Endothelial cell of umbilical vein (primary cell): Measurements from ENCODE around the gene RASA2.

Experiments used
- CTCF ChIP-seq, 2 donors: IDR thresholded peaks; 1 replicate in 1 of 2; 2 replicates in 1 of 2; pipeline ENCODE4 v1.5.1; 2011; ENCODE audit warnings: low read length in 2 of 2, mild to moderate bottlenecking in 2 of 2, moderate library complexity in 2 of 2, control low read depth in 1 of 2, inconsistent platforms in 1 of 2, low read depth in 1 of 2; ENCODE audit not compliant: insufficient read depth in 1 of 2; ENCODE audit errors: extremely low read depth in 1 of 2
- MAX ChIP-seq: IDR thresholded peaks from 2 replicates; pipeline ENCODE4 v1.6.1; 2011; ENCODE audit not compliant: insufficient read depth, insufficient read length
- POLR2A ChIP-seq: IDR thresholded peaks from 2 replicates; pipeline ENCODE4 v1.6.1; 2012; ENCODE audit warnings: low read depth, mild to moderate bottlenecking, control low read depth, low read length

- TF ChIP-seq CTCF (IDR thresholded peaks at IDR 0.05; ENCODE audit: extremely low read depth in 1 of 2, insufficient read depth in 1 of 2, low read depth in 1 of 2, low read length in 2 of 2), result no peak
- TF ChIP-seq POLR2A, result no peak
- TF ChIP-seq MAX, result no peak
Measured at GRCh38 chr3:141445990-141446389, 40.8 kb upstream of the RASA2 start.
